A549 (cell line): ENCODE data around the gene PRR11.

Experiments used
- CTCF ChIP-seq: fragments of >200 bp; sonication (Bioruptor Twin); formaldehyde crosslinking; IDR thresholded peaks from 3 replicates; pipeline ENCODE4 v1.5.1; 2016
- EHMT2 ChIP-seq: fragments of 200-600 bp; sonication (generic); IDR thresholded peaks from 2 replicates; pipeline ENCODE4 v1.6.1; 2016; ENCODE audit warnings: antibody characterized with exemption, low read depth, mild to moderate bottlenecking, moderate library complexity
- HEYL ChIP-seq: fragments of 250-450 bp; sonication (Bioruptor Pico); IDR thresholded peaks from 2 replicates; pipeline ENCODE4 v1.8.0; 2021; ENCODE audit warnings: mild to moderate bottlenecking, moderate library complexity

GRCh38 chr17:59145571-59146096, 9.9 kb upstream of the PRR11 start:
- no peak for TF ChIP-seq EHMT2
- no peak for TF ChIP-seq CTCF
- no peak for TF ChIP-seq HEYL (CRISPR knock-in tag)
